ENCODE measurements around the gene SLC15A3. TPM values are rescaled to one million over a fixed set of nuclear protein-coding genes. Genes with fewer than 3 reads are reported as not detected.

Gene SLC15A3
- total and polyA plus RNA-seq, 3 donors from 2014 or later = 8.0 to 24.4 (median 9.3) TPM

- TF ChIP-seq POLR2A (IDR thresholded peaks at IDR 0.05) (no peak), CTCF (IDR thresholded peaks at IDR 0.05) (no peak)
- 61 to 77% methylated on average over 6 to 13 of the region's 13 CpGs for WGBS, 2 donors
- Histone ChIP-seq H3K4me3 (no peak overlapping the region), H3K9me3 (no peaks in the 10 kb centered on the region), H3K27ac (no peak overlapping the region), H3K4me1 (peaks cover 13% of the 10 kb centered on the region), H3K36me3 (ENCODE audit: low read depth, missing control alignments) (no peaks in the 10 kb centered on the region), H3K27me3 (no peaks in the 10 kb centered on the region)
- DNase-seq = peak; percentile 80
- intact Hi-C loops (cut with DNase I; ENCODE audit: low total_unique reads) = no loop called here
Observed at GRCh38 chr11:60900673-60901404, 51.1 kb downstream of the SLC15A3 start.

GRCh38 chr11:60899977-60900376, 52.0 kb downstream of the SLC15A3 start:
- peaks cover 5% of the 10 kb centered on the region for H3K4me1 ChIP-seq
- H3K9me3 ChIP-seq = no peaks in the 10 kb centered on the region
- no peaks in the 10 kb centered on the region for H3K27me3 ChIP-seq
- TF ChIP-seq POLR2A (IDR thresholded peaks at IDR 0.05) (no peak), CTCF (IDR thresholded peaks at IDR 0.05) (no peak)
- no peak overlapping the region for H3K4me3 ChIP-seq
- WGBS, 2 donors = 78 to 80% methylated on average over 4 of the region's 4 CpGs
- no peaks in the 10 kb centered on the region for H3K36me3 ChIP-seq (ENCODE audit: low read depth, missing control alignments)
- H3K27ac ChIP-seq = no peak overlapping the region
- no peak for DNase-seq
- intact Hi-C loops (cut with DNase I; ENCODE audit: low total_unique reads) = loop anchor here (5.0 kb wide), 1 partner anchor 63 kb away; no protein-coding TSS in a partner anchor

GRCh38 chr11:60899046-60899936, 52.7 kb downstream of the SLC15A3 start:
- intact Hi-C loops (cut with DNase I; ENCODE audit: low total_unique reads) = loop anchor here (5.0 kb wide), 1 partner anchor 62 kb away; no protein-coding TSS in a partner anchor
- TF ChIP-seq POLR2A (IDR thresholded peaks at IDR 0.05) = no peak
- peak; percentile 85 to 93 (median 92) for TF ChIP-seq CTCF (IDR thresholded peaks at IDR 0.05)
- Histone ChIP-seq H3K27ac (no peak overlapping the region), H3K36me3 (ENCODE audit: low read depth, missing control alignments) (no peaks in the 10 kb centered on the region), H3K9me3 (no peaks in the 10 kb centered on the region), H3K4me3 (no peak overlapping the region), H3K27me3 (no peaks in the 10 kb centered on the region), H3K4me1 (no peaks in the 10 kb centered on the region)
- 67 to 69% methylated on average over 12 of the region's 12 CpGs for WGBS, 2 donors
- DNase-seq = peak; percentile 57

- no peak for TF ChIP-seq POLR2A (IDR thresholded peaks at IDR 0.05)
- TF ChIP-seq CTCF (IDR thresholded peaks at IDR 0.05) = no peak
- 91 to 92% methylated on average over 4 of the region's 4 CpGs for WGBS, 2 donors
- no peak for DNase-seq
- H3K36me3 ChIP-seq (ENCODE audit: low read depth, missing control alignments) = no peaks in the 10 kb centered on the region
- H3K4me3 ChIP-seq = no peak overlapping the region
- H3K27ac ChIP-seq = no peak overlapping the region
- intact Hi-C loops (cut with DNase I; ENCODE audit: low total_unique reads) = loop anchor here (5.0 kb wide), 1 partner anchor 60 kb away; no protein-coding TSS in a partner anchor
- H3K4me1 ChIP-seq = no peaks in the 10 kb centered on the region
- H3K9me3 ChIP-seq = no peaks in the 10 kb centered on the region
- no peaks in the 10 kb centered on the region for H3K27me3 ChIP-seq
Observed at GRCh38 chr11:60897496-60897895, 54.5 kb downstream of the SLC15A3 start.
